Left forelimb (tissue), 1 donor: Measurements from ENCODE around the gene PPM1L.
"Not testable (repeated sequence)": the region's sequence is repeated elsewhere in the genome, so short reads cannot be mapped to it uniquely, and the experiment has no call there.

Source experiments
- DNase-seq: peaks from one replicate; pipeline ENCODE4 v3.0.0-alpha.2; 2018; ENCODE audit warnings: low spot score

The PPM1L gene

GRCh38 chr3:160987982-160988964 is 232.2 kb downstream of the PPM1L start:
- DNase-seq, result no peak

GRCh38 chr3:160990446-160990845 is 234.4 kb downstream of the PPM1L start:
- no peak for DNase-seq

GRCh38 chr3:160992712-160993111 is 236.7 kb downstream of the PPM1L start:
- no peak for DNase-seq

- DNase-seq, result no peak
These were observed 240.8 kb downstream of the PPM1L start for GRCh38 chr3:160996811-160997210.

GRCh38 chr3:160998581-160998980 is 242.6 kb downstream of the PPM1L start:
- no peak for DNase-seq

- no peak for DNase-seq
These were observed 243.2 kb downstream of the PPM1L start for GRCh38 chr3:160999274-160999673.

- no peak for DNase-seq
These were observed 252.1 kb downstream of the PPM1L start for GRCh38 chr3:161008086-161008485.

GRCh38 chr3:161010151-161010550 is 254.1 kb downstream of the PPM1L start:
- not testable (repeated sequence) for DNase-seq

- no peak for DNase-seq
These were observed 259.1 kb downstream of the PPM1L start for GRCh38 chr3:161014843-161015749.

- no peak for DNase-seq
These were observed 260.6 kb downstream of the PPM1L start for GRCh38 chr3:161016417-161017313.

GRCh38 chr3:161017971-161018370 is 261.9 kb downstream of the PPM1L start:
- DNase-seq, result no peak

GRCh38 chr3:161020256-161020655 is 264.2 kb downstream of the PPM1L start:
- no peak for DNase-seq

GRCh38 chr3:161025911-161026310 is 269.9 kb downstream of the PPM1L start:
- DNase-seq, result no peak

GRCh38 chr3:161026612-161027510 is 270.8 kb downstream of the PPM1L start:
- no peak for DNase-seq

GRCh38 chr3:161028555-161029153 is 272.6 kb downstream of the PPM1L start:
- no peak for DNase-seq

GRCh38 chr3:161031134-161031533 is 275.1 kb downstream of the PPM1L start:
- DNase-seq, result no peak

- not testable (repeated sequence) for DNase-seq
These were observed 279.0 kb downstream of the PPM1L start for GRCh38 chr3:161034913-161035550.

- no peak for DNase-seq
These were observed 279.7 kb downstream of the PPM1L start for GRCh38 chr3:161035711-161036110.

- no peak for DNase-seq
These were observed 282.7 kb downstream of the PPM1L start for GRCh38 chr3:161038725-161039124.
